ENCODE measurements around the gene UBE2N.
"Not testable (repeated sequence)": the region's sequence is repeated elsewhere in the genome, so short reads cannot be mapped to it uniquely, and the experiment has no call there.

Gene UBE2N

GRCh38 chr12:93390549-93391297 is 51.0 kb downstream of the UBE2N start:
- Histone ChIP-seq H3K27me3 (ENCODE audit: control insufficient read depth in 1 of 2, insufficient read depth in 1 of 2, low read length in 2 of 2) (no peaks in the 10 kb centered on the region), H3K18ac (ENCODE audit: low read depth in 1 of 2, low read length in 2 of 2) (no peak overlapping the region), H3K9ac (ENCODE audit: low read length) (no peak overlapping the region), H3K9me3 (ENCODE audit: control insufficient read depth, low read length) (no peaks in the 10 kb centered on the region), H2BK12ac (ENCODE audit: low read length in 2 of 2) (no peak overlapping the region), H3K4me3 (ENCODE audit: insufficient read depth in 1 of 2, low read depth in 1 of 2, low read length in 2 of 2) (no peak overlapping the region), H3K4me1 (ENCODE audit: control insufficient read depth, insufficient read depth, low read depth, low read length) (peaks cover 15% of the 10 kb centered on the region), H3K4ac (ENCODE audit: low read depth in 1 of 2, low read length in 2 of 2) (no peak overlapping the region), H4K8ac (ENCODE audit: low read length) (no peak overlapping the region), H3K27ac (ENCODE audit: low read length, poor library complexity, severe bottlenecking) (peak overlapping the region; percentile 33), H4K91ac (ENCODE audit: low read length) (no peak overlapping the region), H3K79me1 (replicated peaks; ENCODE audit: low read length, poor library complexity, severe bottlenecking) (peaks cover 9% of the 10 kb centered on the region), H2BK5ac (ENCODE audit: low read depth, low read length, poor library complexity, severe bottlenecking) (no peak overlapping the region), H2AK5ac (ENCODE audit: low read length, severe bottlenecking) (no peak overlapping the region), H2AFZ (ENCODE audit: low read depth, low read length) (no peak overlapping the region), H3K4me2 (ENCODE audit: low read length, poor library complexity, severe bottlenecking) (peak overlapping the region; percentile 40), H3K36me3 (ENCODE audit: control insufficient read depth in 1 of 2, insufficient read depth in 2 of 2, low read depth in 1 of 2, low read length in 2 of 2) (peaks cover 0 to 16% of the 10 kb centered on the region in 2 experiments), H2BK15ac (ENCODE audit: low read depth, poor library complexity, severe bottlenecking) (no peak overlapping the region), H2BK120ac (ENCODE audit: low read depth, low read length) (no peak overlapping the region), H3K23ac (ENCODE audit: low read length in 2 of 2) (no peak overlapping the region), H3K14ac (ENCODE audit: low read length in 2 of 2) (peak overlapping the region in 1 of 2 experiments; percentile 79)
- WGBS: 99% methylated on average over 5 of the region's 5 CpGs
- no peak for DNase-seq

- 86% methylated on average over 3 of the region's 5 CpGs for WGBS
- no peak overlapping the region for H2BK12ac ChIP-seq (ENCODE audit: low read length in 2 of 2)
Measured at GRCh38 chr12:93390031-93390430, 51.7 kb downstream of the UBE2N start.

GRCh38 chr12:93387780-93388179 is 54.0 kb downstream of the UBE2N start:
- H3K27ac ChIP-seq (ENCODE audit: low read length, poor library complexity, severe bottlenecking): no peak overlapping the region
- H2BK12ac ChIP-seq (ENCODE audit: low read length in 2 of 2): no peak overlapping the region
- peaks cover 9% of the 10 kb centered on the region for H3K79me1 ChIP-seq (replicated peaks; ENCODE audit: low read length, poor library complexity, severe bottlenecking)
- H2AFZ ChIP-seq (ENCODE audit: low read depth, low read length): no peak overlapping the region
- no peaks in the 10 kb centered on the region for H3K27me3 ChIP-seq (ENCODE audit: control insufficient read depth in 1 of 2, insufficient read depth in 1 of 2, low read length in 2 of 2)
- no peak overlapping the region for H3K4me3 ChIP-seq (ENCODE audit: insufficient read depth in 1 of 2, low read depth in 1 of 2, low read length in 2 of 2)
- peaks cover 16% of the 10 kb centered on the region for H3K4me1 ChIP-seq (ENCODE audit: control insufficient read depth, insufficient read depth, low read depth, low read length)
- no peak overlapping the region for H3K18ac ChIP-seq (ENCODE audit: low read depth in 1 of 2, low read length in 2 of 2)
- 15% methylated on average over 1 of the region's 2 CpGs for WGBS
- H2AK5ac ChIP-seq (ENCODE audit: low read length, severe bottlenecking): no peak overlapping the region
- no peak overlapping the region for H3K9ac ChIP-seq (ENCODE audit: low read length)
- H3K23ac ChIP-seq (ENCODE audit: low read length in 2 of 2): no peak overlapping the region
- H3K9me3 ChIP-seq (ENCODE audit: control insufficient read depth, low read length): no peaks in the 10 kb centered on the region
- no peak overlapping the region for H3K4me2 ChIP-seq (ENCODE audit: low read length, poor library complexity, severe bottlenecking)
- no peak overlapping the region for H4K91ac ChIP-seq (ENCODE audit: low read length)
- no peak overlapping the region for H4K8ac ChIP-seq (ENCODE audit: low read length)
- no peak overlapping the region for H3K4ac ChIP-seq (ENCODE audit: low read depth in 1 of 2, low read length in 2 of 2)
- H3K36me3 ChIP-seq (ENCODE audit: control insufficient read depth in 1 of 2, insufficient read depth in 2 of 2, low read depth in 1 of 2, low read length in 2 of 2): peaks cover 0 to 13% of the 10 kb centered on the region in 2 experiments
- no peak overlapping the region for H2BK5ac ChIP-seq (ENCODE audit: low read depth, low read length, poor library complexity, severe bottlenecking)
- peak; percentile 62 for DNase-seq
- H2BK120ac ChIP-seq (ENCODE audit: low read depth, low read length): no peak overlapping the region
- H3K14ac ChIP-seq (ENCODE audit: low read length in 2 of 2): no peak overlapping the region
- no peak overlapping the region for H2BK15ac ChIP-seq (ENCODE audit: low read depth, poor library complexity, severe bottlenecking)

More at GRCh38 chr12:93390031-93390430, 51.7 kb downstream of the UBE2N start:
- Histone ChIP-seq H3K9me3 (ENCODE audit: control insufficient read depth, low read length) (no peaks in the 10 kb centered on the region), H2AFZ (ENCODE audit: low read depth, low read length) (no peak overlapping the region), H2BK15ac (ENCODE audit: low read depth, poor library complexity, severe bottlenecking) (no peak overlapping the region), H2BK5ac (ENCODE audit: low read depth, low read length, poor library complexity, severe bottlenecking) (no peak overlapping the region), H3K18ac (ENCODE audit: low read depth in 1 of 2, low read length in 2 of 2) (no peak overlapping the region), H3K79me1 (replicated peaks; ENCODE audit: low read length, poor library complexity, severe bottlenecking) (peaks cover 10% of the 10 kb centered on the region), H3K27ac (ENCODE audit: low read length, poor library complexity, severe bottlenecking) (no peak overlapping the region), H3K27me3 (ENCODE audit: control insufficient read depth in 1 of 2, insufficient read depth in 1 of 2, low read length in 2 of 2) (no peaks in the 10 kb centered on the region), H4K91ac (ENCODE audit: low read length) (no peak overlapping the region), H4K8ac (ENCODE audit: low read length) (no peak overlapping the region), H3K14ac (ENCODE audit: low read length in 2 of 2) (no peak overlapping the region), H3K23ac (ENCODE audit: low read length in 2 of 2) (no peak overlapping the region), H3K4me2 (ENCODE audit: low read length, poor library complexity, severe bottlenecking) (no peak overlapping the region), H3K4ac (ENCODE audit: low read depth in 1 of 2, low read length in 2 of 2) (no peak overlapping the region), H3K4me1 (ENCODE audit: control insufficient read depth, insufficient read depth, low read depth, low read length) (peaks cover 15% of the 10 kb centered on the region), H3K9ac (ENCODE audit: low read length) (no peak overlapping the region), H2AK5ac (ENCODE audit: low read length, severe bottlenecking) (no peak overlapping the region), H2BK120ac (ENCODE audit: low read depth, low read length) (no peak overlapping the region), H3K4me3 (ENCODE audit: insufficient read depth in 1 of 2, low read depth in 1 of 2, low read length in 2 of 2) (no peak overlapping the region), H3K36me3 (ENCODE audit: control insufficient read depth in 1 of 2, insufficient read depth in 2 of 2, low read depth in 1 of 2, low read length in 2 of 2) (peaks cover 0 to 12% of the 10 kb centered on the region in 2 experiments)
- DNase-seq: no peak

GRCh38 chr12:93381976-93382437 is 59.7 kb downstream of the UBE2N start:
- not testable (repeated sequence) for H3K79me1 ChIP-seq (replicated peaks; ENCODE audit: low read length, poor library complexity, severe bottlenecking); H3K4ac ChIP-seq (ENCODE audit: low read depth in 1 of 2, low read length in 2 of 2); H3K18ac ChIP-seq (ENCODE audit: low read depth in 1 of 2, low read length in 2 of 2); H3K4me1 ChIP-seq (ENCODE audit: control insufficient read depth, insufficient read depth, low read depth, low read length); H2AK5ac ChIP-seq (ENCODE audit: low read length, severe bottlenecking); H3K4me2 ChIP-seq (ENCODE audit: low read length, poor library complexity, severe bottlenecking); H4K8ac ChIP-seq (ENCODE audit: low read length); H3K9ac ChIP-seq (ENCODE audit: low read length); H4K91ac ChIP-seq (ENCODE audit: low read length); H3K36me3 ChIP-seq (ENCODE audit: control insufficient read depth in 1 of 2, insufficient read depth in 2 of 2, low read depth in 1 of 2, low read length in 2 of 2); H3K23ac ChIP-seq (ENCODE audit: low read length in 2 of 2); H3K27me3 ChIP-seq (ENCODE audit: control insufficient read depth in 1 of 2, insufficient read depth in 1 of 2, low read length in 2 of 2); H3K14ac ChIP-seq (ENCODE audit: low read length in 2 of 2); H2AFZ ChIP-seq (ENCODE audit: low read depth, low read length); H2BK15ac ChIP-seq (ENCODE audit: low read depth, poor library complexity, severe bottlenecking); H2BK5ac ChIP-seq (ENCODE audit: low read depth, low read length, poor library complexity, severe bottlenecking); H3K27ac ChIP-seq (ENCODE audit: low read length, poor library complexity, severe bottlenecking); DNase-seq; H3K9me3 ChIP-seq (ENCODE audit: control insufficient read depth, low read length); H2BK120ac ChIP-seq (ENCODE audit: low read depth, low read length)
- Histone ChIP-seq H2BK12ac (ENCODE audit: low read length in 2 of 2) (peak overlapping the region in 1 of 2 experiments; percentile 52), H3K4me3 (ENCODE audit: insufficient read depth in 1 of 2, low read depth in 1 of 2, low read length in 2 of 2) (peak overlapping the region in 1 of 2 experiments; percentile 91)
- WGBS: 96% methylated on average over 5 of the region's 5 CpGs
